Mucosa of rectum (tissue), 2 donors: Measurements from ENCODE around the gene LMO2.

Experiments used
- H3K27ac ChIP-seq, 2 donors: one replicate each; pipeline ENCODE4 v1.7.0; 2013; ENCODE audit warnings: inconsistent platforms in 2 of 2, low read depth in 2 of 2, low read length in 2 of 2
- H3K27me3 ChIP-seq, 2 donors: one replicate each; pipeline ENCODE4 v1.7.0; 2013; ENCODE audit warnings: low read length in 2 of 2; ENCODE audit not compliant: control insufficient read depth in 2 of 2, insufficient read depth in 2 of 2
- H3K36me3 ChIP-seq, 2 donors: one replicate each; pipeline ENCODE4 v1.7.0; 2013; ENCODE audit warnings: low read length in 2 of 2; ENCODE audit not compliant: control insufficient read depth in 2 of 2, insufficient read depth in 2 of 2
- H3K4me1 ChIP-seq, 2 donors: one replicate each; pipeline ENCODE4 v1.7.0; 2013; ENCODE audit warnings: low read length in 2 of 2, mild to moderate bottlenecking in 1 of 2; ENCODE audit not compliant: control insufficient read depth in 2 of 2, insufficient read depth in 2 of 2
- H3K4me3 ChIP-seq, 2 donors: one replicate each; pipeline ENCODE4 v1.7.0; 2013; ENCODE audit warnings: low read length in 2 of 2
- H3K9ac ChIP-seq, 2 donors: one replicate each; pipeline ENCODE4 v1.7.0; 2013; ENCODE audit warnings: low read length in 2 of 2, low read depth in 1 of 2, mild to moderate bottlenecking in 1 of 2
- H3K9me3 ChIP-seq, 2 donors: one replicate each; pipeline ENCODE4 v1.7.0; 2013; ENCODE audit warnings: low read length in 2 of 2; ENCODE audit not compliant: control insufficient read depth in 2 of 2
- donor health status: healthy.
- donor health status: Normal muscosa, but diverticular disease.

Gene LMO2

GRCh38 chr11:33915526-33915925, 23.6 kb upstream of the LMO2 start:
- Histone ChIP-seq H3K9ac (no peak overlapping the region), H3K4me3 (no peak overlapping the region), H3K27me3 (no peaks in the 10 kb centered on the region), H3K27ac (no peak overlapping the region), H3K9me3 (no peaks in the 10 kb centered on the region), H3K36me3 (no peaks in the 10 kb centered on the region), H3K4me1 (no peaks in the 10 kb centered on the region)

DNA sequence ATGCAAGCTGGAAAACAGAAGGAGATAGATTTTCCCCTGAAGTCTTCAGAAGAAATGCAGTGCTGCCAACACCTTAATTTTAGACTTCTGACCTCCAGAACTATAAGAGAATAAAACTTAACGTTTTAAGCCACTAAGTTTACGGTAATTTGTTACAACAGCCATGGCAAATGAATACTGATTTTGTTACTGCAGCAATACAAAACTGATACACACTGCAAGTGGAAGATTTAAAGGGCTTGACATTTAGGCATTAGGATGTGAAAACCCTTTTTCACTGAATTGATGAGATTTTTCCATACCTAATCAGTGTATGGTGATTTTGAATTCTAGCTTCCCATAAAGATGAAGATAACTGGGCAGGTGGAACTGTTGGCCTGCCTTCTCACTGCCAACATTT, 22.1 kb upstream of the LMO2 start:
- no peaks in the 10 kb centered on the region for H3K36me3 ChIP-seq
- H3K9ac ChIP-seq, result no peak overlapping the region
- no peaks in the 10 kb centered on the region for H3K4me1 ChIP-seq
- H3K9me3 ChIP-seq, result no peaks in the 10 kb centered on the region
- H3K4me3 ChIP-seq, result no peak overlapping the region
- no peak overlapping the region for H3K27ac ChIP-seq
- no peaks in the 10 kb centered on the region for H3K27me3 ChIP-seq

DNA sequence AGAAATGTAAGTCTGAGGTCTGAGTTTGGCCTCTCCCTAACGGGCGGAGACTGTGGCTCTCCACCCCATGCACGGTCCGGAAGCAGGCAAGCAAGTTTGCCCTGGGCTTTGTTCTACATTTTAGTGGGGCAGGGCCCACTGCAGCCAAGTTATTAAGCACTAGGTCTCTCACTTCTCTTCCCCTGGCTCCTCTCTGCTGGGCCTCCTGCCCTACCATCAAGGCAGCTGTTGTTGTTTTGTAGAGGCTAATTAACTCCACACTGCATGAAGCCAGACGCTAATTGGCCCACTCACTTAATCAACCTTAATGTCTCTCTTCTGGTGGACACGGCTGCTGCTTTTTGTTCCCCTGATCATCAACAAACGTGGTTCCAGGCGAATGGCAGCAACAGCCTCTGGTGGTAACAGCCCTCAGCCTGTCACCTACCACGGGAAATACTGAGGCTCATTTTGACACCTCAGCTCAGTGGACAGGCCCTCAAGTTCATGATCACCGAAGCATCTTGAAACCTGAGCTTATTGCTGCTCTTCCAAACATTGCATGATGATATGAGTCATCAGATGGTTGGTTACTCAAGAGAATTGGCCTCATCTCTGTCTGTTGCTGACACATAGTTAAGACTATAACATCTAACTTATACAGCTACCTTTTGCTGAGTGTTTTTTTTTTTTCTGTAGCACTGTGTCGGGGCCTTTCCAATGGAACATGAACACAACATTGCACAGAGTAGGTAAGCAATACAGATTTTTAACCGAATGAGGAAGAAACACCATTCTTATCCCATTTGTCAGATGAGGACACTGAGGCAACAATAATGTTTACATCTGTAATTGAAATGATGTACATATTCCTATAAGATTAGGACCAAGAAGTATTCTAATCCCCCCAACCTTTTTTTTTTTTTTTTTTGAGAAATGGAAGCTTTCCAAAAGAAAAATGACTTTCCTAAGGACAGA, 20.8 kb upstream of the LMO2 start:
- H3K4me1 ChIP-seq, result no peaks in the 10 kb centered on the region
- peak overlapping the region in 1 of 2 donors; percentile 41 for H3K27ac ChIP-seq
- H3K27me3 ChIP-seq, result no peaks in the 10 kb centered on the region
- H3K9ac ChIP-seq, result no peak overlapping the region
- no peaks in the 10 kb centered on the region for H3K36me3 ChIP-seq
- H3K4me3 ChIP-seq, result no peak overlapping the region
- no peaks in the 10 kb centered on the region for H3K9me3 ChIP-seq

- Histone ChIP-seq H3K4me1 (no peaks in the 10 kb centered on the region), H3K9me3 (no peaks in the 10 kb centered on the region)
These were observed 19.1 kb upstream of the LMO2 start for GRCh38 chr11:33910958-33911339.

GRCh38 chr11:33910296-33910957, 18.6 kb upstream of the LMO2 start:
- Histone ChIP-seq H3K27me3 (no peaks in the 10 kb centered on the region), H3K9ac (no peak overlapping the region), H3K27ac (no peak overlapping the region), H3K36me3 (no peaks in the 10 kb centered on the region), H3K9me3 (no peaks in the 10 kb centered on the region), H3K4me3 (no peak overlapping the region), H3K4me1 (no peaks in the 10 kb centered on the region)

More at GRCh38 chr11:33910958-33911339, 19.1 kb upstream of the LMO2 start:
- Histone ChIP-seq H3K36me3 (no peaks in the 10 kb centered on the region), H3K27me3 (no peaks in the 10 kb centered on the region), H3K27ac (no peak overlapping the region), H3K9ac (no peak overlapping the region), H3K4me3 (no peak overlapping the region)

- Histone ChIP-seq H3K9ac (no peak overlapping the region), H3K4me1 (no peaks in the 10 kb centered on the region), H3K9me3 (no peaks in the 10 kb centered on the region), H3K4me3 (no peak overlapping the region), H3K27ac (no peak overlapping the region), H3K27me3 (no peaks in the 10 kb centered on the region), H3K36me3 (no peaks in the 10 kb centered on the region)
These were observed 17.7 kb upstream of the LMO2 start for GRCh38 chr11:33909552-33909951.

DNA sequence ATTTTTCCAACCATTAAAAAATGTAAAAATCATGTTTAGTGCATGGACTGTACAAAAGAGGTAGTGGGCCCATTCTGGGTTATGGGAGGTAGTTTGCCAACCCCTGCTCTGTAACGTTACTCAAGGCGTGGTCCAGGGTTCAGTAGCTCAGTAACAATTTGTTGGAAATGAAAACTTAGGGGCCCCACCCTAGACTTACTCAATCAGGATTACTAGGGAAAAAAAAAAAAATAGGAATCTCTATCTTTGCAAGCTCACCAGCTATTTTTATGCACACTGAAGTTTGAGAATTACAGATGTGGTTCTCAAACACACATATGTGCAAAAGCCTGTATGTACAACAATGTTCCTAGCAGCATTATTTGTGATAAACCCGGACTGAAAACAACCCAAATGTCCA, 17.3 kb upstream of the LMO2 start:
- no peak overlapping the region for H3K27ac ChIP-seq
- H3K36me3 ChIP-seq, result no peaks in the 10 kb centered on the region
- no peaks in the 10 kb centered on the region for H3K4me1 ChIP-seq
- no peak overlapping the region for H3K9ac ChIP-seq
- no peaks in the 10 kb centered on the region for H3K9me3 ChIP-seq
- no peaks in the 10 kb centered on the region for H3K27me3 ChIP-seq
- no peak overlapping the region for H3K4me3 ChIP-seq

DNA sequence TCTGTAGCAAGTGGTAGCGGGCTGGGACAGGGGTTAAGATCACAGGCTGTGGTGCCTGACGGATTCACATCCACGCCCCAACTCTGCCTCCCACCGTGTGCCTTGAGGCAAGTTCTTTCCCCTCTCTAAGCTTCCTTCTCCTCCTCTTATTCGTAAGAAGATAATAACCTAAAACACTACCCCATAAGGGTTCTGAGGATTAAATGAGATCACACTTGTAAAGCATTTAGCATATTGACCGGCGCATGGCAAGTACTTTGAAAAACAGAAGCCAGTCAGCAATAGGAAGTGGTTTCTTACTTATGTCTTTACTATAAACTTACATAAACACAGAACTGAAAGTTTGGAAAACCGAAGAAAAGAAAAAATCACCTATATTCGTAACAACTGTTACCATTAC, 15.5 kb upstream of the LMO2 start:
- Histone ChIP-seq H3K36me3 (no peaks in the 10 kb centered on the region), H3K27me3 (no peaks in the 10 kb centered on the region), H3K27ac (no peak overlapping the region), H3K4me3 (no peak overlapping the region), H3K4me1 (no peaks in the 10 kb centered on the region), H3K9ac (no peak overlapping the region), H3K9me3 (no peaks in the 10 kb centered on the region)

DNA sequence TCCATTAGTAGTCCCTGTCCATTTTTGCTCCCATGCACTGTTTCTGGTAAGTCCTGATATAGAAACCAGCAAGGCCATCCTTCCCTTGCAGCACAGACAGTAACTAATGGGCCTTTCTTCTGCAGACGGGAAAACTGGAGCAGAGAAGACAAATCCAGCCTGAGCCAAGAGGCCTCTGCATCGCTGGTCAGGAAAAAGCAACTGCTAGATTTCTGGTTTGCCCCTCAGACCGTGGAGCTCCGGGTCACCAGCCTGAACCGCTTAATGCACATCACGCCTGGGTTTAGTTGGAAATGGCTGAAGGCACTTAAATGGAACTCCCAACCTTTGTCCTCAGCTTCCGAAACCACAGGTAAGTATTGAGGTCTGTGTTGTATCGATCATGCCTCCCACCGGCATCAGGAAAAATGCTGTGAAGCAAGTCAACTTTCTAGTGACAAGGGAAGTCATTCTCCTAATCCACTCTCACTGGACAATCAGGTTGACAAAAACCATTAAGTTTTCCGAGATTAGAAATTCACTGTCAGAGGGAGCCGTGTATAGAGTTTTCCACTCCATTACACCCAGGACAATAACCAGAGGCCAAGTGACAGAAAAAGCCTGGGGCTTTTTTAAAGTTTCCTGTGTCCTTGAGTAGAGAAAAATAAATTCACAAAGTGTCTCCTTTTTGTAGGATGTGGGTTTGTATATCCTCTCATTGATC, 14.8 kb upstream of the LMO2 start:
- Histone ChIP-seq H3K4me3 (no peak overlapping the region), H3K9ac (no peak overlapping the region), H3K4me1 (no peaks in the 10 kb centered on the region), H3K27ac (no peak overlapping the region), H3K36me3 (no peaks in the 10 kb centered on the region), H3K9me3 (no peaks in the 10 kb centered on the region), H3K27me3 (no peaks in the 10 kb centered on the region)

GRCh38 chr11:33904102-33904501, 12.2 kb upstream of the LMO2 start:
- Histone ChIP-seq H3K36me3 (no peaks in the 10 kb centered on the region), H3K4me3 (no peak overlapping the region), H3K9me3 (no peaks in the 10 kb centered on the region), H3K4me1 (no peaks in the 10 kb centered on the region), H3K27ac (no peak overlapping the region), H3K27me3 (no peaks in the 10 kb centered on the region), H3K9ac (no peak overlapping the region)
